ENCODE measurements around the gene DDX3X. TPM values are rescaled to one million over a fixed set of nuclear protein-coding genes. Genes with fewer than 3 reads are reported as not detected.

Gene DDX3X
- total and polyA plus RNA-seq, 9 of the 15 experiments (the other 6 are each of a cell fraction or from before 2014, with no cell fraction given) = 51.3 to 232 (median 138) TPM

DNA sequence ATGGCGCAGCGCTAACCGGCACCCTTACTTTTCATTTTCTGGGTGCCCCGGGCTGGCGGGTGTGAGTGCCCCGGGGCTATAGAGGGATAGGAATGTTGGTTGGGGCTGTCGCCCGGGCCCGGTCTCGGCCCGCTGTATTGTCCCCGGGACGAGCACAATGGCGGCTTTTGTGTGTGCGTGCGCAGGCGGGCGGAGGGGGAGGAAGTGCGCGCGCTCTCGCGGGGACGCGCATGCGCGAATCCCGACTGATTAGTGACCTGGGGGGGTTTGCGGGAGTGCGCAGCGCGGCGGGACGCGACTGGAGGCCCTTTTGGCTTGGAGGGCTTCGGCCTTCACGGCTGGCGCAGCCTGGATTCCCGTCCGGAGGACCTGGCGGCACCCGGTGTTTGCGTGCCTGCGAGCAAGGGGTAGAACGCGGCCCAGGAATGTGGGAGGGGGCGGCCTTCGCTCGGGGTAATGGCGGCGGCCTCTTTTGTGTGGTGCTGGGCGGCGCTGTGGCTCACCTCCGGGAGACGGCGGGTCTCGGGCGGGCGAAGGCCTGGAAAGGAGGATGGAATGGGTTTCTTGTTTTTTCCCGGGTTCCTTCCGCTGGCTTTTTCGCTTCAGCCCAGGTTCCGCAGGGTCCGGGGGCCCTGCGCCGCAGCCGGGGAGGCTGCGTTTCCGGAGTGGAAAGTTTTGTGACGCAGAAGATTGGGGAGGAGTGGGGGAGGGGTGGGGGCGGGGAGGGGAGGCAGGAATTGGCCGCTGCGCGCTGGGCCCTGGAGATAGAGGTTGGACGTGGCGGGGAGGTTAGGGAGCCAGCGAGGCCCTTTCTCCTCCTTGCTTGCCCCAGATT, 618 bp downstream of the DDX3X start (continued):
- TF ChIP-seq, protein P1, sequence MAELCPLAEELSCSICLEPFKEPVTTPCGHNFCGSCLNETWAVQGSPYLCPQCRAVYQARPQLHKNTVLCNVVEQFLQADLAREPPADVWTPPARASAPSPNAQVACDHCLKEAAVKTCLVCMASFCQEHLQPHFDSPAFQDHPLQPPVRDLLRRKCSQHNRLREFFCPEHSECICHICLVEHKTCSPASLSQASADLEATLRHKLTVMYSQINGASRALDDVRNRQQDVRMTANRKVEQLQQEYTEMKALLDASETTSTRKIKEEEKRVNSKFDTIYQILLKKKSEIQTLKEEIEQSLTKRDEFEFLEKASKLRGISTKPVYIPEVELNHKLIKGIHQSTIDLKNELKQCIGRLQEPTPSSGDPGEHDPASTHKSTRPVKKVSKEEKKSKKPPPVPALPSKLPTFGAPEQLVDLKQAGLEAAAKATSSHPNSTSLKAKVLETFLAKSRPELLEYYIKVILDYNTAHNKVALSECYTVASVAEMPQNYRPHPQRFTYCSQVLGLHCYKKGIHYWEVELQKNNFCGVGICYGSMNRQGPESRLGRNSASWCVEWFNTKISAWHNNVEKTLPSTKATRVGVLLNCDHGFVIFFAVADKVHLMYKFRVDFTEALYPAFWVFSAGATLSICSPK (IDR thresholded peaks at IDR 0.05; ENCODE audit: borderline replicate concordance) = no peak
- TF ChIP-seq ARID3A (IDR thresholded peaks at IDR 0.05; ENCODE audit: borderline replicate concordance, low read depth, low read length) = no peak
- TF ChIP-seq STAT5B (CRISPR knock-in tag; IDR thresholded peaks at IDR 0.05) = no peak
- no peak for TF ChIP-seq NELFE (IDR thresholded peaks at IDR 0.05; ENCODE audit: insufficient read depth, insufficient read length)
- no peak for TF ChIP-seq ATF7 (IDR thresholded peaks at IDR 0.05)
- no peak for TF ChIP-seq L3MBTL2 (IDR thresholded peaks at IDR 0.05)
- peak; percentile 12; the same call in 1 of the 2 replicates for TF ChIP-seq HLTF (IDR thresholded peaks at IDR 0.05)
- TF ChIP-seq, protein P2, sequence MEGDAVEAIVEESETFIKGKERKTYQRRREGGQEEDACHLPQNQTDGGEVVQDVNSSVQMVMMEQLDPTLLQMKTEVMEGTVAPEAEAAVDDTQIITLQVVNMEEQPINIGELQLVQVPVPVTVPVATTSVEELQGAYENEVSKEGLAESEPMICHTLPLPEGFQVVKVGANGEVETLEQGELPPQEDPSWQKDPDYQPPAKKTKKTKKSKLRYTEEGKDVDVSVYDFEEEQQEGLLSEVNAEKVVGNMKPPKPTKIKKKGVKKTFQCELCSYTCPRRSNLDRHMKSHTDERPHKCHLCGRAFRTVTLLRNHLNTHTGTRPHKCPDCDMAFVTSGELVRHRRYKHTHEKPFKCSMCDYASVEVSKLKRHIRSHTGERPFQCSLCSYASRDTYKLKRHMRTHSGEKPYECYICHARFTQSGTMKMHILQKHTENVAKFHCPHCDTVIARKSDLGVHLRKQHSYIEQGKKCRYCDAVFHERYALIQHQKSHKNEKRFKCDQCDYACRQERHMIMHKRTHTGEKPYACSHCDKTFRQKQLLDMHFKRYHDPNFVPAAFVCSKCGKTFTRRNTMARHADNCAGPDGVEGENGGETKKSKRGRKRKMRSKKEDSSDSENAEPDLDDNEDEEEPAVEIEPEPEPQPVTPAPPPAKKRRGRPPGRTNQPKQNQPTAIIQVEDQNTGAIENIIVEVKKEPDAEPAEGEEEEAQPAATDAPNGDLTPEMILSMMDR (IDR thresholded peaks at IDR 0.05 in 2 of 3, conservative IDR thresholded peaks at IDR 0.05 in 1 of 3; ENCODE audit: insufficient read depth in 2 of 3, low read depth in 1 of 3, low read length in 3 of 3) = no peak
- TF ChIP-seq CSDE1 (IDR thresholded peaks at IDR 0.05) = no peak; a peak in 1 of 4 replicates
